Rectal smooth muscle tissue (tissue), 1 donor: ENCODE data around the gene MYO1D.

ENCODE experiments used
- H3K27ac ChIP-seq: one replicate; pipeline ENCODE4 v1.7.0; 2013; ENCODE audit warnings: low read depth, low read length, inconsistent platforms
- H3K27me3 ChIP-seq: one replicate; pipeline ENCODE4 v1.7.0; 2013; ENCODE audit warnings: low read length; ENCODE audit not compliant: control insufficient read depth, insufficient read depth
- H3K36me3 ChIP-seq: one replicate; pipeline ENCODE4 v1.7.0; 2013; ENCODE audit warnings: low read length; ENCODE audit not compliant: control insufficient read depth, insufficient read depth
- H3K4me1 ChIP-seq: one replicate; pipeline ENCODE4 v1.7.0; 2013; ENCODE audit warnings: low read length; ENCODE audit not compliant: control insufficient read depth, insufficient read depth
- H3K4me3 ChIP-seq: one replicate; pipeline ENCODE4 v1.7.0; 2013; ENCODE audit warnings: low read length
- H3K9ac ChIP-seq: one replicate; pipeline ENCODE4 v1.7.0; 2013; ENCODE audit warnings: low read length

Gene MYO1D

DNA sequence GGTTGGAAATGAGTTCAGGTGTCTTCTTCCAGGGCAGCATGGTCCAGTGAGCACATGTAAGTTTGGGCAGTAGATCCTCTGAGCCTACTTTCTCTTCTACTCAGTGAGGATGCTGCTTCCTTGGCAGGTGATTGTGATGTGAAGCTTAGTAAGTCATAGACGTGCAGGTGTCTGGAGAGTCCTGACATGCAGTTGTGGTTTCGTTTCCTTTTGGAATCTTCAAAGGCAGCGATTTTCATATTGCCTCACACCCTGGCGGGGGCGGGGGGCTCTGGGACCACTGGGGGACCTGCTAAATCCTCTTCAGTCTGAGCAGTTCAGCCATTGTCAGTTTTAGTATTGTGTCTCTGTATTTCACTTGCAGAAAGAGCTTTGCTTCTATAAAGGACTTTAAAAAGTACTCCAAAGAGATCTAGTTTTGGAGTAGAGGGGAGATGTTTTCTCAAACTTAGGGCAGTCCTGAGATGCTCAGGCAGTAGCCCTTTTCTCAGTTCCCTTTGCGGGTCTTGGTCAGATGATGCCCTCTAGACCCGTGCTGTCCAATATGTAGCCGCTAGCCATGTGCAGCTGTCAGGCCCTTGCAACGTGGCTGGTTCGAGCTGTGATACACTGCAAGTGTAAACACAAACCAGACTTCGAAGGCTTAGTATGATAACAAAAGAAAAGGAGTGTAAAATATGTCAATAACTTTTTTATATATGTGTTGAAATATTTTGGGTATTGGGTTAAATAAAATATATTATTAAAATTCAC, 394.2 kb downstream of the MYO1D start:
- no peaks in the 10 kb centered on the region for H3K27me3 ChIP-seq
- peaks cover 6% of the 10 kb centered on the region for H3K4me1 ChIP-seq
- H3K36me3 ChIP-seq: peaks cover 27% of the 10 kb centered on the region
- H3K4me3 ChIP-seq: no peak overlapping the region
- H3K9ac ChIP-seq: no peak overlapping the region
- H3K27ac ChIP-seq: no peak overlapping the region

DNA sequence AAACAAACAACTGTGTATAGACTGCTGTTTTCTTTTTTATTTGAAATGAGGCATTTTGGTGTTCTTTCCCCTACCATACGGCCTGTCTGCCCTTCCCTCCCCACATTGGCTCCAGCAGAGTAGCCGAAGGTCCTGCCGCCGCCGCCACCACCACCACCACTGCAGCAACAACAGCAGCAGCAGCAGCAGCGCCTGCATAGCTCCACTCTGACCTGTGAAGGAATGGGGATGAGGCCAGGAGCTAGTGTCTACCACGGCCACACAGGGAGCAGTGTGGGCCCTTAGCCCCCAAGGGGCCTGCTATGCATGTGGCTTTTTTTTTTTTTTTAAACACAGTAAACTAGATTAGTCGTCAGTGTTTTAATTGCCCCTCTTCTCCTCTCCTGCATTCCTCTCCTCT, 395.7 kb downstream of the MYO1D start:
- no peak overlapping the region for H3K9ac ChIP-seq
- no peak overlapping the region for H3K4me3 ChIP-seq
- no peak overlapping the region for H3K27ac ChIP-seq
- H3K36me3 ChIP-seq: peaks cover 39% of the 10 kb centered on the region
- H3K4me1 ChIP-seq: peaks cover 2% of the 10 kb centered on the region
- no peaks in the 10 kb centered on the region for H3K27me3 ChIP-seq

DNA sequence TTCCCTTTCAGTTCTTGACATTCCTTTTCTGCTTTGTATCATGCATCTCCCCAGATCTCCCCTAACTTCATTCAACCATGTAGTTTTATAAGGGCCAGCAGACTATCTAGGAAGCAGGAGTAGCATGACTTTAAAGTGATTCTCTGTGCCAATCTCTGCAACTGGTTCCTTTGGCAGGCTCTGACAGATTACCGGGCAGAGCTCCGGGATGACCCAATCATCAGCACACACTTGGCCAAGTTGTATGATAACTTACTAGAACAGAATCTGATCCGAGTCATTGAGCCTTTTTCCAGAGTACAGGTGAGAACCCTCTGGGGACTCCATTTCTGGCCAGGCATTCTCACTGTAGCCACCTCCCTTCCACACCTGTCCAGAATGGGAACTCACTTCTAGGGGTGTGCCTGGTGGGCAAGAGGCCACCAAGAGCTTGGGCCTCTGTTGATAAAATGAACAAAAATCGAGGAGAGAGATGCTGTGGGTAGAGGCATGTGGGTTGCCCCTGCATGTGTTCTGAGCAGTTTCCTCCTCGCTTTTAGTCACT, 397.8 kb downstream of the MYO1D start:
- no peak overlapping the region for H3K9ac ChIP-seq
- H3K4me1 ChIP-seq: peaks cover 2% of the 10 kb centered on the region
- no peak overlapping the region for H3K4me3 ChIP-seq
- no peak overlapping the region for H3K27ac ChIP-seq
- peaks cover 52% of the 10 kb centered on the region for H3K36me3 ChIP-seq
- H3K27me3 ChIP-seq: no peaks in the 10 kb centered on the region

DNA sequence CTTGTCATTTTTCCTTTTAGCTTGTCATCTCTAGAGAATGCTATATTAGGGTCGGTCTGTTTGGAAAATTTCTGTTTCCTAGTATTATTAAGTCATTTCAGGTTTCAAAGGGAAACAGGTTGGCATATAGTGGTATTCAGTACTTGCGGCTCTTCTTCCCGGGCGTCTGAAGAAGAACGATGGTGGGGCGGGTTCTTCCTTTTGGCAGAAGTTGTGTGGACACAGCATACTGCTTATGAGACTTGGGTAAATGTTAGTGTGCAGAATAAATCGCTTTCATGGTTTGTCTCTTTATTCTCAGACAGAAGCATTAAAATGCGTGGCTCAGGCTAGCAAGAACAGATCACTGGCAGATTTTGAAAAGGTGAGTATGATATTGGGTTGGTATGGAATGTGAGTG, 399.7 kb downstream of the MYO1D start:
- Histone ChIP-seq H3K27ac (no peak overlapping the region), H3K4me3 (no peak overlapping the region), H3K36me3 (peaks cover 55% of the 10 kb centered on the region), H3K27me3 (no peaks in the 10 kb centered on the region), H3K9ac (no peak overlapping the region), H3K4me1 (no peaks in the 10 kb centered on the region)

GRCh38 chr17:32475258-32475657, 401.7 kb downstream of the MYO1D start:
- H3K27ac ChIP-seq: no peak overlapping the region
- peaks cover 52% of the 10 kb centered on the region for H3K36me3 ChIP-seq
- H3K4me1 ChIP-seq: no peaks in the 10 kb centered on the region
- no peaks in the 10 kb centered on the region for H3K27me3 ChIP-seq
- no peak overlapping the region for H3K9ac ChIP-seq
- no peak overlapping the region for H3K4me3 ChIP-seq

GRCh38 chr17:32471652-32472051, 405.3 kb downstream of the MYO1D start:
- H3K36me3 ChIP-seq: peaks cover 32% of the 10 kb centered on the region
- no peak overlapping the region for H3K27ac ChIP-seq
- no peaks in the 10 kb centered on the region for H3K4me1 ChIP-seq
- no peaks in the 10 kb centered on the region for H3K27me3 ChIP-seq
- no peak overlapping the region for H3K4me3 ChIP-seq
- no peak overlapping the region for H3K9ac ChIP-seq

DNA sequence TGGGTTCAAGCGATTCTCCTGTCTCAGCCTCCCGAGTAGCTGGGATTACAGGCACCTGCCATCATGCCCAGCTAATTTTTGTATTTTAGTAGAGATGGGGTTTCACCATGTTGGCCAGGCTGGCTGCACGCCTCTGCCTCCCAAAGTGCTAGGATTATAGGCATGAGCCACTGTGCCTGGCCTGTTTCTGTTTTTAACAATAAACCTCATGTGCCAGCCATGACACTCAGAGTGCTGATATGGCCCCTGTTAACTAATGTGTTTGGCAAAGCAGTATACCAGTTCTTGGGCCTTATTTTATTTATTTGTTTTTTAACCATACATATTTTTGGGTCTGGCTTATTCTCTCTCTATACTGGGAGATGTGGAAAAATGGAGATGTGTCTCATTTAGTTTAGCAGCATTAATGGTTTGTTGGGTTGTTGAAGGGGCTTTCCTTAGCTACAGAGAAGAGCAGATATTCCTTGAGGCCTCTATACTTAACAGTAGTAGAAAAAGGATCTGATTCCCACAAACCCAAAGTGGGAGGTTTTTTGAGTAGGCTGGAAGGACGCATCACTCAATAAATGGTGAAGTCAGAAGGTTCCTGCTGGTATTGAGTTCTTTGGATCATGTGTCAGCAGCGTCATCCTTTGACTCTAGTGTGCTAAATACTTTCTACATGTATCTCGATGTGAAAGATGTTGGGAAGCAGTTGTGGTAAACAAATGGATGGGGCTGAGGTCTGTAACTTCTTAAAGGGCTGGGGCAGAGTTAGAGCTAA, 406.3 kb downstream of the MYO1D start:
- Histone ChIP-seq H3K9ac (no peak overlapping the region), H3K27ac (no peak overlapping the region), H3K27me3 (no peaks in the 10 kb centered on the region), H3K36me3 (peaks cover 26% of the 10 kb centered on the region), H3K4me1 (no peaks in the 10 kb centered on the region), H3K4me3 (no peak overlapping the region)

- Histone ChIP-seq H3K27ac (no peak overlapping the region), H3K9ac (no peak overlapping the region), H3K4me3 (no peak overlapping the region), H3K36me3 (peaks cover 17% of the 10 kb centered on the region), H3K27me3 (no peaks in the 10 kb centered on the region), H3K4me1 (no peaks in the 10 kb centered on the region)
Measured at GRCh38 chr17:32467949-32468348, 409.0 kb downstream of the MYO1D start.

DNA sequence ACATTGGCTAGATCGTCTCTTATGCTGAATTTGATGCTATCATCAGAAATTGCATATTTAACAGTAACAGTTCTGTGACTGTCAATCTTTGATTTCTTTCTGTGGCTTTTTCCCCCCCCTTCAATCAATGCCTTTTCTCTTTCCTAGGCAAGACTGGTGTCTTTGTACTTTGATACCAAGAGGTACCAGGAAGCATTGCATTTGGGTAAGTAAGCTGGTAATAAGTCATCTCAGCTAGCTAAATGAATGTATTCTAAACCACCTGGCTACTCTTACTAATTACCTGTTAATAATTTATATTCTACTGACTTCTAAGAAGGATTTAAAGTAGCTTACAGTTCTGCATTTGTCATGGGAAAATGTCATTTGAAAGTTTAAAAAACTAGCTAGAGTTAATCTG, 412.6 kb downstream of the MYO1D start:
- no peak overlapping the region for H3K27ac ChIP-seq
- H3K4me1 ChIP-seq: no peaks in the 10 kb centered on the region
- H3K36me3 ChIP-seq: peaks cover 19% of the 10 kb centered on the region

GRCh38 chr17:32463304-32463703, 413.6 kb downstream of the MYO1D start:
- Histone ChIP-seq H3K4me3 (no peak overlapping the region), H3K27ac (no peak overlapping the region), H3K36me3 (peaks cover 19% of the 10 kb centered on the region), H3K4me1 (no peaks in the 10 kb centered on the region), H3K27me3 (no peaks in the 10 kb centered on the region), H3K9ac (no peak overlapping the region)

More for the DNA sequence above, 412.6 kb downstream of the MYO1D start:
- Histone ChIP-seq H3K9ac (no peak overlapping the region), H3K4me3 (no peak overlapping the region), H3K27me3 (no peaks in the 10 kb centered on the region)

DNA sequence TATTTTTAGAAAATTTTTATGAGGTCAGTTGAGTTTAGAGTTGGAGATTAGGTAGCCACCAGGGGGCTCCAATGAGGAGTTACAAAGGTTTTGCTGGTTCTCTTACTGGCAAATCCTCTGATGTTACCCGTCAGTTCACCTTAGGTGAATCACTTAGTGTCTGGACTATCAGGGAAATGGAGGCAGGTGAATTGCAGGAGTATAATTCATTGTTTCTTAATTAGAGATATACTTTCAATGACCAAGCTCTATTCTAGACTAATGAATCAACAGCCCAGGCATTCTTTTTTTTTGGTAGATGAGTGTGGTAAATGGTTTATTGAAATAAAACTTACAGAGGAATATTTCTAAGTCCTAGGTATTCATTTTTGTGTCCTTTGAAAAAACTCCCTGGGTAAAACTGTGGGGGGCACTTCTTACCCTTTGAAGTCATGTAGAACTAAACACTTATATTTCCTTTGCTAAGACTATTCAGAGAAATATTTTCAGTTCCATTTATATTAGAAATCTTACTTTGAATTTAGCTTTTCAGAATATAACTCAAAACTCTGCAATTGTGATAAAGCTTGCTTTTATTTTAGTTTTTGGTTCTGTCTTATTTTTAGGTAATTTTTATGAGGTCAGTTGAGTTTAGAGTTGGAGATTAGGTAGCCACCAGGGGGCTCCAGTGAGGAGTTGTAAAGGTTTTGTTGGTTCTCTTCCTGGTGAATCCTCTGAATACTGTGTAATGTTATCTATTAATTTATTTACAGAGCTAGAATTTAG, 414.9 kb downstream of the MYO1D start:
- H3K36me3 ChIP-seq: peaks cover 16% of the 10 kb centered on the region
- no peak overlapping the region for H3K9ac ChIP-seq
- H3K4me3 ChIP-seq: no peak overlapping the region
- H3K4me1 ChIP-seq: no peaks in the 10 kb centered on the region
- no peaks in the 10 kb centered on the region for H3K27me3 ChIP-seq
- H3K27ac ChIP-seq: no peak overlapping the region

GRCh38 chr17:32461498-32461852, 415.4 kb downstream of the MYO1D start:
- H3K4me1 ChIP-seq: no peaks in the 10 kb centered on the region
- H3K9ac ChIP-seq: no peak overlapping the region
- H3K4me3 ChIP-seq: no peak overlapping the region
- no peak overlapping the region for H3K27ac ChIP-seq
- peaks cover 19% of the 10 kb centered on the region for H3K36me3 ChIP-seq
- no peaks in the 10 kb centered on the region for H3K27me3 ChIP-seq
